Esophagus squamous epithelium (tissue), 4 donors: Measurements from ENCODE around the gene MXI1.

Experiments used
- CTCF ChIP-seq, 6 experiments: fragments of 450-650 bp in 4 of 6; fragments of 200-600 bp in 2 of 6; sonication (generic) in 2 of 6; IDR thresholded peaks; one replicate each; pipeline ENCODE4 v1.5.1; 2016 to 2019; ENCODE audit warnings: antibody characterized with exemption in 6 of 6, mild to moderate bottlenecking in 4 of 6, moderate library complexity in 4 of 6
- POLR2A ChIP-seq, 4 donors: fragments of 450-650 bp; IDR thresholded peaks; one replicate each; pipeline ENCODE4 v1.6.1; 2017; ENCODE audit warnings: antibody characterized with exemption in 4 of 4, mild to moderate bottlenecking in 4 of 4, moderate library complexity in 3 of 4

GRCh38 chr10:110224992-110225391 is 17.6 kb downstream of the MXI1 start:
- TF ChIP-seq POLR2A (IDR thresholded peaks at IDR 0.05) (no peak), CTCF (IDR thresholded peaks at IDR 0.05) (no peak)
